Neural progenitor cell (in vitro differentiated cells): ENCODE measurements around the gene SQOR.

Experiments used
- EZH2 ChIP-seq: fragments of 200-600 bp; sonication (generic); IDR thresholded peaks from 2 replicates; pipeline ENCODE4 v1.6.1; 2017; ENCODE audit warnings: antibody characterized with exemption, mild to moderate bottlenecking, moderate library complexity
- EZH2phosphoT487 ChIP-seq: fragments of 200-600 bp; sonication (generic); IDR thresholded peaks from 2 replicates; pipeline ENCODE4 v1.6.1; 2017; ENCODE audit warnings: antibody characterized with exemption
- TF ChIP-seq, protein P1 (sequence below): fragments of 200-600 bp; sonication (generic); IDR thresholded peaks from 2 replicates; pipeline ENCODE4 v1.5.1; 2017; ENCODE audit warnings: antibody characterized with exemption, mild to moderate bottlenecking

DNA sequence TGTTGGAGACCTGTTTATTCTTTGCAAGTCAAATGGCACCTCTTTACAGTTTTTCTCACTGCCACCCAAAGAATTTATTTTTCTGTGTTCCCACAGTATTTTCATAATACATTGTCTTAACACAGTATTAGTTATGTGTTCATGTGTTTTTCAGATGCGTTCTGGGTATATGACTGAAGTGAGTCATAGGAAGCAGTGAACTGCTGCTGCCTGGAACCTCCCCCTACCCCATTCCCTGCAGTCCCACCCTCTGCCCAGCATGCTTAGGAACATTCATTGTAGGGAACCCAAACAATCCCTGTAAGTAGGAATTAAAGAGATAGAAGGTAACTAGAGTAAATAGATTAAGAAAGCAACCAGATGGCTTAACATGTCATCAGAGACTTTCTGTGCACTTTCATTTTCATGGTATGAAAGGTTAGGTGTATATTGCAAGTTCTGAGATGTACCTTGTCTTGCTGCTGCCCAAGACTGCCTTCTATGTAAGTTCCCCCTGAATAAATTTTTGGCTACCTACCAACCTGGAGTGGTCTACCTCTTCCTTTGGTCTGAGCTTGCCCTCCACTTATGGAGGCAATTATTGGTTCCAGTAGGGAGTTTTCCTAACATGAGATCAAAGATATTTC, 21.9 kb upstream of the SQOR start:
- TF ChIP-seq, protein P1, sequence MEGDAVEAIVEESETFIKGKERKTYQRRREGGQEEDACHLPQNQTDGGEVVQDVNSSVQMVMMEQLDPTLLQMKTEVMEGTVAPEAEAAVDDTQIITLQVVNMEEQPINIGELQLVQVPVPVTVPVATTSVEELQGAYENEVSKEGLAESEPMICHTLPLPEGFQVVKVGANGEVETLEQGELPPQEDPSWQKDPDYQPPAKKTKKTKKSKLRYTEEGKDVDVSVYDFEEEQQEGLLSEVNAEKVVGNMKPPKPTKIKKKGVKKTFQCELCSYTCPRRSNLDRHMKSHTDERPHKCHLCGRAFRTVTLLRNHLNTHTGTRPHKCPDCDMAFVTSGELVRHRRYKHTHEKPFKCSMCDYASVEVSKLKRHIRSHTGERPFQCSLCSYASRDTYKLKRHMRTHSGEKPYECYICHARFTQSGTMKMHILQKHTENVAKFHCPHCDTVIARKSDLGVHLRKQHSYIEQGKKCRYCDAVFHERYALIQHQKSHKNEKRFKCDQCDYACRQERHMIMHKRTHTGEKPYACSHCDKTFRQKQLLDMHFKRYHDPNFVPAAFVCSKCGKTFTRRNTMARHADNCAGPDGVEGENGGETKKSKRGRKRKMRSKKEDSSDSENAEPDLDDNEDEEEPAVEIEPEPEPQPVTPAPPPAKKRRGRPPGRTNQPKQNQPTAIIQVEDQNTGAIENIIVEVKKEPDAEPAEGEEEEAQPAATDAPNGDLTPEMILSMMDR = no peak
- TF ChIP-seq EZH2 (no peak), EZH2phosphoT487 (no peak)
